Fibroblast of skin of back (primary cell): Measurements from ENCODE around the gene FMOD. TPM values are rescaled to one million over a fixed set of nuclear protein-coding genes. Genes with fewer than 3 reads are reported as not detected.

Experiments
- DNase-seq: peaks from one replicate; pipeline ENCODE4 v3.0.0-alpha.2; 2013
- polyA plus RNA-seq, 2 experiments: library from polyadenylated mRNA; unstranded; fragments of 120-200 nt; gene quantifications; one replicate each; pipeline ENCODE4 v1.2.1, GENCODE V29; 2013; ENCODE audit not compliant: insufficient read length in 2 of 2

Gene FMOD
- 7.8 TPM for polyA plus RNA-seq (2013, experiment 1 of 2; ENCODE audit: insufficient read length)
- polyA plus RNA-seq (2013, experiment 2 of 2; ENCODE audit: insufficient read length), result 11.4 TPM

- DNase-seq, result peak; percentile 43
These were observed at the start of gene FMOD for GRCh38 chr1:203351037-203351625. Gene FMOD (minus strand): TSS chr1:203351122. CDS start chr1:203348270, 2,852 bp downstream.

- DNase-seq, result no peak
These were observed 45.8 kb upstream of the FMOD start for GRCh38 chr1:203396595-203397194.

- no peak for DNase-seq
These were observed 44.8 kb upstream of the FMOD start for GRCh38 chr1:203395751-203396150.

- no peak for DNase-seq
These were observed 39.4 kb upstream of the FMOD start for GRCh38 chr1:203390298-203390697.

- DNase-seq, result no peak
These were observed 37.8 kb upstream of the FMOD start for GRCh38 chr1:203388683-203389082.

- no peak for DNase-seq
These were observed 31.1 kb upstream of the FMOD start for GRCh38 chr1:203382026-203382425.

GRCh38 chr1:203381151-203381751 lies 30.3 kb upstream of the FMOD start:
- DNase-seq, result no peak

- no peak for DNase-seq
These were observed 29.7 kb upstream of the FMOD start for GRCh38 chr1:203380420-203381150.

GRCh38 chr1:203379825-203380224 lies 28.9 kb upstream of the FMOD start:
- no peak for DNase-seq

GRCh38 chr1:203378556-203379245 lies 27.8 kb upstream of the FMOD start:
- peak; percentile 73 for DNase-seq

GRCh38 chr1:203373991-203374390 lies 23.1 kb upstream of the FMOD start:
- DNase-seq, result no peak

- no peak for DNase-seq
These were observed 22.1 kb upstream of the FMOD start for GRCh38 chr1:203373002-203373401.

GRCh38 chr1:203371288-203371687 lies 20.4 kb upstream of the FMOD start:
- DNase-seq, result no peak

- DNase-seq, result no peak
These were observed 18.7 kb upstream of the FMOD start for GRCh38 chr1:203369666-203370065.

- peak; percentile 71 for DNase-seq
These were observed 17.9 kb upstream of the FMOD start for GRCh38 chr1:203368624-203369451.

- no peak for DNase-seq
These were observed 16.1 kb upstream of the FMOD start for GRCh38 chr1:203367057-203367456.

GRCh38 chr1:203366476-203366875 lies 15.6 kb upstream of the FMOD start:
- no peak for DNase-seq

- DNase-seq, result no peak
These were observed 13.9 kb upstream of the FMOD start for GRCh38 chr1:203364806-203365205.

- no peak for DNase-seq
These were observed 13.3 kb upstream of the FMOD start for GRCh38 chr1:203364094-203364801.

GRCh38 chr1:203362720-203363025 lies 11.8 kb upstream of the FMOD start:
- no peak for DNase-seq
